GM19397 (cell line): ENCODE measurements around the gene KLHL3.

Experiments used
- ATAC-seq: cut with Tn5 transposase; IDR thresholded peaks from one replicate; pipeline ENCODE4 v1.9.1; 2021; ENCODE audit warnings: mild to moderate bottlenecking, moderate library complexity; ENCODE audit not compliant: unreplicated experiment

Gene KLHL3

GRCh38 chr5:137750436-137750835 lies 14.5 kb upstream of the KLHL3 start:
- no peak for ATAC-seq

GRCh38 chr5:137747848-137748247 lies 12.0 kb upstream of the KLHL3 start:
- ATAC-seq = no peak

DNA sequence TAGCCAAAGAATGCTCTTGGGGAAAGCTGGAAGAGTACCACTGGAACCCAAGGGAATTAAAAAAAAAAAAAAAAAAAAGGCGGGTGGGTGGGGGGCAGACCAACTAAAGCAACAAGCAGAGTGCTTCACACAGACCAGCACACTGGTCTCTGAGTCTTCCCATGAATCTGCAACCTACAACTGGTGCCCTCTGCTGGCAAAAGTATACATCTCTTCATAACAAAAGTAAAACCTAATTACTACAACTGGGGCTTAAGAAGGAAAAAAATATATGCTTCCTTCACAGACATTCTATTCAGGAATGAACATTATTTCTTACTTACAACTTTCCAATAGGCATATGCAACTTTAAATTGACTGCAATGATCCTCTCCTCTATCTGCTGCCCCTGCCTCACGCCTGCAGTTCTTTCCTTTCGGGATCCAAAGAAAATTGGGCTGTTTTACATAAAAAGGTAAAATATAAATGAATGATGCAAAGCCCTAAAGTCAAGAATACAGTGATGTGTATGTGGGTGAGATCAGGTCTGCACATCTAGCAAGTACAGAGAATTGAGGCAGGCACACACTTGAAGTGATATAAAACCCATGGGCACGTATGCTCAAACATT lies 7.2 kb upstream of the KLHL3 start:
- ATAC-seq = no peak

GRCh38 chr5:137741718-137742117 lies 5.8 kb upstream of the KLHL3 start:
- no peak for ATAC-seq

- no peak for ATAC-seq
Observed at GRCh38 chr5:137739737-137740136, 3.8 kb upstream of the KLHL3 start.

- ATAC-seq = no peak
Observed at GRCh38 chr5:137738947-137739346, 3.1 kb upstream of the KLHL3 start.

GRCh38 chr5:137737349-137738131 lies 1.7 kb upstream of the KLHL3 start:
- ATAC-seq = no peak

- no peak for ATAC-seq
Observed at GRCh38 chr5:137736496-137736895, 607 bp upstream of the KLHL3 start.

- ATAC-seq = peak; percentile 9
Observed at GRCh38 chr5:137734962-137735554, 831 bp downstream of the KLHL3 start.

- ATAC-seq = no peak
Observed at GRCh38 chr5:137734331-137734730, 1.6 kb downstream of the KLHL3 start.

DNA sequence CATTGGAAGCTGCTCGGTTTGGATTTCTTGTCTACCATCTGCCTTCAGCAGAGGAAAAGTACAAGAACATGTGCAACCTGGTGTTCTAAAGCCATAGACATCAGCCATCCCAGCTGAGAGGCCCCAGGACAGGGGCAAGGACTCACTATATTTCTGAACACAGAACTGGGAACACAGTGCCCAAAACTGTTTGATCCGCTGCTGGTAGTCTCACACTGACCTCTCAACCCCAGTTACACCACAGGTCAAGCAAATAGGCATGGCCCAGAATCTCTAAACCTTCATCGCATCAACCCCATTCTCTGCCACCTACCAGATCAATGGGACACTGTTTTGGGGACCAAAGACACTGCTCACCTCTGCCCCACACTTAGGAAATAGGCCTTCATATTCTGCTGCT lies 2.0 kb downstream of the KLHL3 start:
- ATAC-seq = no peak

- no peak for ATAC-seq
Observed at GRCh38 chr5:137733006-137733405, 2.9 kb downstream of the KLHL3 start.

GRCh38 chr5:137731176-137731575 lies 4.7 kb downstream of the KLHL3 start:
- no peak for ATAC-seq

- ATAC-seq = no peak
Observed at GRCh38 chr5:137730336-137730735, 5.6 kb downstream of the KLHL3 start.

GRCh38 chr5:137728048-137728447 lies 7.8 kb downstream of the KLHL3 start:
- no peak for ATAC-seq

DNA sequence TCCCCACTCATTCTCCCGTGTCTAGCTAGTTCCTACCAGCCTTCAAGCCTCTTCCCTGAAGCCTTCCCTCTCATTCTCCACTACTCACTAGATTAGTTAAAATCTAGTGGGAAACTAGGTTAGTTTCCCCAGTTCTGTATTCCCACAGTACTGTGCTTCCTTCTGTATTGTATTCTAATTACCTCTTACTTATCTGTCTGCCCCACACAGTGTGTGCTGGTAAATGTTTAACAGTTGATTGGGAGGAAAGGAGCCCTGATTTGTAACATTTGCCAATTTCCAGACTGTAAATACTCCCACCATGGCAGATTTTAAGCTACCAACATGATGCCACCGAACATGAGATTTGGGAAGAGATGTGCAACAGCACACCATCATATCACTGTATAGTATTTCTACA lies 8.3 kb downstream of the KLHL3 start:
- no peak for ATAC-seq

GRCh38 chr5:137724251-137724650 lies 11.6 kb downstream of the KLHL3 start:
- ATAC-seq = no peak

DNA sequence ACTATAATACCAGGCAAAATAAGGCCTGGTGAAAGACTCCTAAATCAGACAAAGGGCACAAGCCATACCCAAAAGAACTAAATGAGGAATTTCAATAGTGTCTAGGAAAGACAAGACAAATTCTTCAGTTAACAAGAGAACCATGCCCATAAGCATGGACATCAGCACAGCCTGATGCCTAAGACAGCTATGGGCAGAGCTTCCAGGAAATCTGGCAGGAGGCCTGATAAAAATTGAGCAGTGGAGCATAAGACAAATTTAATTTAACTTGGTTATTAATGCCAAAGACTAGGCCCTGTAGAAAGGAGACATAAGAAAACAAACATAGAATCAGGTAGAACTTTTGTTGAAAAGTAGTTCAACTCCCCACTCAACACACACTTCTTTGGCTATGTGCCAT lies 17.3 kb downstream of the KLHL3 start:
- ATAC-seq = no peak

DNA sequence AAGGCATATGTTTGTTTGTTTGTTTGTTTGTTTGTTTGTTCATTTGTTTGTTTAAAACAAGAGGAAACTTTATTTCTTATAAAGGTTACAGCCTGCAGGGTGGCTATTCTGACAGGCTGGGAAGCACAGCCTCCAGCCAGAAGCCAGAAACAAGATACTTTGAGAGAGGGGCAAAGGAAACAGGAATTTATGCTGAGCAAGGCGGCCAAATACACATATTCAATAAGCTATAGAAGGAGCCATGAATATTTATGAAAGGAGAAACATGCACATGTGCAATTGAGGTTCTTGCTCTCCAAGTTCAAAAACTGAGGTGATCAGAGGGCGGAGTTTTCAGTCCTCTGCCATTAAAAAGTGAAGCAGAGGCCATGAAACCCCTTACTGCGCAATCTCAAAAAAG lies 19.6 kb downstream of the KLHL3 start:
- ATAC-seq = no peak

DNA sequence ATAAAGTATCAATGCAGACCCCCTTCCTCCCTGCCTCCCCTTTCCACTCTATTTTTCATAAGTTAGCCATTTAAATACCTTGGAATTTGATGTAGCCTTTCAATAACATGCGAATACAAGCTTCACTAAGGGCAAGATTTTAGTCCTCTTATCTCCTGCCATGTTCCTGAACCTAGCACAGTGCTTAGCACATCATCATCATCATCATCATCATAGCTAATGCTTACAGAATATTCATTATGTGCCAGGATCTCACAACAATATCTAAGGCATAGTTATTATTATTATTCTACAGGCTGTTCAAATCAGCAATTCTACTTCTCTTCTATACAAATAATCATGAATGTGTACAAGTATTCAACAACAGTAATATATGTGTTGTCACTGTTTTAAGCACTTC lies 20.4 kb downstream of the KLHL3 start:
- no peak for ATAC-seq

DNA sequence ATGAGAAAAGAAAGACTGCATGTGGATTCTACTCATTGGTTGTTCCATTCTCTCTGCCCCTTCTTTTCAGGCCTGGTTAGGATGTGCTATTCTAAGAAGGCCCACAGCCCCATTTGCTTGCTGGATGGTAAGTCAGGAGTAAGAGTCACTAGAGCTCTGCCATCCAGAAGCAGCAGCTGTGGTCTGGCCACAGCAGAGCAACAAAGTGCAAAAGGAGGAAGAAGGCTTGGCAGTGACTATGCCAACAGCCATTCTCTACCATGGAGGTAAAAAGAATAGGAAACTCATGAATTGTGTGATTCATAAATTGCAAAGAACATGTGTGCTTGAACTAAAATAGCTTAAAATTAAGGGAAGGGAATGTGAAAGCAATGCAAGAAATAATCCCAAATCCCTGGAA lies 20.9 kb downstream of the KLHL3 start:
- no peak for ATAC-seq

- ATAC-seq = no peak
Observed at GRCh38 chr5:137714494-137714893, 21.4 kb downstream of the KLHL3 start.
